GM19372 (cell line): Measurements from ENCODE around the gene ISM2.
A peak's percentile ranks its signal among the peaks of the same experiment; 100 is the strongest.

Experiments used
- ATAC-seq: cut with Tn5 transposase; IDR thresholded peaks from one replicate; pipeline ENCODE4 v1.9.1; 2021; ENCODE audit warnings: mild to moderate bottlenecking, low read depth, moderate library complexity; ENCODE audit not compliant: unreplicated experiment

ISM2 gene

GRCh38 chr14:77470224-77470870 lies 28.3 kb downstream of the ISM2 start:
- ATAC-seq: no peak

- ATAC-seq: no peak
These were observed 29.1 kb downstream of the ISM2 start for GRCh38 chr14:77469539-77469938.

GRCh38 chr14:77469067-77469505 lies 29.5 kb downstream of the ISM2 start:
- ATAC-seq: no peak

- no peak for ATAC-seq
These were observed 30.8 kb downstream of the ISM2 start for GRCh38 chr14:77467801-77468200.

GRCh38 chr14:77459072-77459723 lies 39.4 kb downstream of the ISM2 start:
- ATAC-seq: no peak

- peak; percentile 13 for ATAC-seq
These were observed 40.2 kb downstream of the ISM2 start for GRCh38 chr14:77458249-77458950.

GRCh38 chr14:77457522-77458248 lies 40.9 kb downstream of the ISM2 start, which contains the start of the genes AHSA1 and VIPAS39:
Gene AHSA1 (plus strand): TSS chr14:77458093. CDS start chr14:77458190, 97 bp downstream.
Gene VIPAS39 (minus strand): TSS chr14:77457601. CDS start chr14:77454102, 3,499 bp downstream.
- ATAC-seq: peak; percentile 89

GRCh38 chr14:77457115-77457521 lies 41.5 kb downstream of the ISM2 start:
- no peak for ATAC-seq

- ATAC-seq: no peak
These were observed 42.5 kb downstream of the ISM2 start for GRCh38 chr14:77455966-77456640.

GRCh38 chr14:77442196-77442595 lies 56.4 kb downstream of the ISM2 start:
- ATAC-seq: no peak

- no peak for ATAC-seq
These were observed 58.8 kb downstream of the ISM2 start for GRCh38 chr14:77439861-77440260.

GRCh38 chr14:77438596-77438995 lies 60.0 kb downstream of the ISM2 start:
- ATAC-seq: no peak

- no peak for ATAC-seq
These were observed 62.6 kb downstream of the ISM2 start for GRCh38 chr14:77436042-77436441.

- ATAC-seq: no peak
These were observed 72.2 kb downstream of the ISM2 start for GRCh38 chr14:77426396-77426795.

GRCh38 chr14:77424862-77425261 lies 73.8 kb downstream of the ISM2 start:
- ATAC-seq: no peak
